Measurements from ENCODE around the gene UNC5B.
"Not testable (repeated sequence)": the region's sequence is repeated elsewhere in the genome, so short reads cannot be mapped to it uniquely, and the experiment has no call there.

The UNC5B gene

GRCh38 chr10:71294091-71294561 is 81.8 kb downstream of the UNC5B start:
- DNase-seq (ENCODE audit: insufficient read length) (no peak), FAIRE-seq (no peak)
- TF ChIP-seq POLR2AphosphoS5 (IDR thresholded peaks at IDR 0.05; ENCODE audit: low read depth, low read length) (no peak), TAF1 (IDR thresholded peaks at IDR 0.05; ENCODE audit: borderline replicate concordance, low read depth, low read length) (no peak), POLR2A (IDR thresholded peaks at IDR 0.05; ENCODE audit: low read depth, low read length) (no peak)

- TF ChIP-seq POLR2AphosphoS5 (IDR thresholded peaks at IDR 0.05; ENCODE audit: low read depth, low read length) (no peak), TAF1 (IDR thresholded peaks at IDR 0.05; ENCODE audit: borderline replicate concordance, low read depth, low read length) (no peak), POLR2A (IDR thresholded peaks at IDR 0.05; ENCODE audit: low read depth, low read length) (no peak)
- DNase-seq (ENCODE audit: insufficient read length) (no peak), FAIRE-seq (no peak)
Measured at GRCh38 chr10:71294856-71295255, 82.5 kb downstream of the UNC5B start.

- no peak for TF ChIP-seq TAF1 (IDR thresholded peaks at IDR 0.05; ENCODE audit: borderline replicate concordance, low read depth, low read length)
- TF ChIP-seq POLR2A (IDR thresholded peaks at IDR 0.05; ENCODE audit: low read depth, low read length), result no peak
- no peak for TF ChIP-seq POLR2AphosphoS5 (IDR thresholded peaks at IDR 0.05; ENCODE audit: low read depth, low read length)
- DNase-seq (ENCODE audit: insufficient read length), result no peak
- FAIRE-seq, result no peak
Measured at GRCh38 chr10:71295641-71296040, 83.3 kb downstream of the UNC5B start.

GRCh38 chr10:71296086-71296485 is 83.7 kb downstream of the UNC5B start:
- TF ChIP-seq POLR2A (IDR thresholded peaks at IDR 0.05; ENCODE audit: low read depth, low read length), result no peak
- TF ChIP-seq TAF1 (IDR thresholded peaks at IDR 0.05; ENCODE audit: borderline replicate concordance, low read depth, low read length), result no peak
- no peak for TF ChIP-seq POLR2AphosphoS5 (IDR thresholded peaks at IDR 0.05; ENCODE audit: low read depth, low read length)
- DNase-seq (ENCODE audit: insufficient read length), result no peak
- no peak for FAIRE-seq

GRCh38 chr10:71296811-71297210 is 84.4 kb downstream of the UNC5B start:
- not testable (repeated sequence) for DNase-seq (ENCODE audit: insufficient read length); FAIRE-seq

GRCh38 chr10:71297343-71297742 is 85.0 kb downstream of the UNC5B start:
- DNase-seq (ENCODE audit: insufficient read length), result no peak
- FAIRE-seq, result no peak
- TF ChIP-seq TAF1 (IDR thresholded peaks at IDR 0.05; ENCODE audit: borderline replicate concordance, low read depth, low read length), result no peak
- TF ChIP-seq POLR2AphosphoS5 (IDR thresholded peaks at IDR 0.05; ENCODE audit: low read depth, low read length), result no peak
- TF ChIP-seq POLR2A (IDR thresholded peaks at IDR 0.05; ENCODE audit: low read depth, low read length), result no peak

- FAIRE-seq, result no peak
- TF ChIP-seq POLR2A (IDR thresholded peaks at IDR 0.05; ENCODE audit: low read depth, low read length) (no peak), POLR2AphosphoS5 (IDR thresholded peaks at IDR 0.05; ENCODE audit: low read depth, low read length) (no peak), TAF1 (IDR thresholded peaks at IDR 0.05; ENCODE audit: borderline replicate concordance, low read depth, low read length) (no peak)
- DNase-seq (ENCODE audit: insufficient read length), result no peak
Measured at GRCh38 chr10:71299071-71299785, 86.9 kb downstream of the UNC5B start.

- no peak for FAIRE-seq
- TF ChIP-seq TAF1 (IDR thresholded peaks at IDR 0.05; ENCODE audit: borderline replicate concordance, low read depth, low read length), result no peak
- TF ChIP-seq POLR2A (IDR thresholded peaks at IDR 0.05; ENCODE audit: low read depth, low read length), result no peak
- no peak for TF ChIP-seq POLR2AphosphoS5 (IDR thresholded peaks at IDR 0.05; ENCODE audit: low read depth, low read length)
- no peak for DNase-seq (ENCODE audit: insufficient read length)
Measured at GRCh38 chr10:71300555-71301370, 88.4 kb downstream of the UNC5B start.

GRCh38 chr10:71301371-71301916 is 89.1 kb downstream of the UNC5B start:
- TF ChIP-seq TAF1 (IDR thresholded peaks at IDR 0.05; ENCODE audit: borderline replicate concordance, low read depth, low read length) (no peak), POLR2AphosphoS5 (IDR thresholded peaks at IDR 0.05; ENCODE audit: low read depth, low read length) (no peak), POLR2A (IDR thresholded peaks at IDR 0.05; ENCODE audit: low read depth, low read length) (no peak)
- no peak for DNase-seq (ENCODE audit: insufficient read length)
- FAIRE-seq, result no peak

GRCh38 chr10:71302451-71302850 is 90.1 kb downstream of the UNC5B start:
- no peak for FAIRE-seq

GRCh38 chr10:71302874-71303568 is 90.7 kb downstream of the UNC5B start:
- peak; percentile 76 for FAIRE-seq
- TF ChIP-seq TAF1 (IDR thresholded peaks at IDR 0.05; ENCODE audit: borderline replicate concordance, low read depth, low read length) (no peak), POLR2AphosphoS5 (IDR thresholded peaks at IDR 0.05; ENCODE audit: low read depth, low read length) (no peak)
- DNase-seq (ENCODE audit: insufficient read length), result no peak

More at GRCh38 chr10:71302451-71302850, 90.1 kb downstream of the UNC5B start:
- TF ChIP-seq TAF1 (IDR thresholded peaks at IDR 0.05; ENCODE audit: borderline replicate concordance, low read depth, low read length) (no peak), POLR2A (IDR thresholded peaks at IDR 0.05; ENCODE audit: low read depth, low read length) (no peak), POLR2AphosphoS5 (IDR thresholded peaks at IDR 0.05; ENCODE audit: low read depth, low read length) (no peak)
- no peak for DNase-seq (ENCODE audit: insufficient read length)
